Prostate gland (tissue), 2 donors: ENCODE data around the gene PURA.

Experiments used
- CTCF ChIP-seq, 4 experiments: fragments of 200-600 bp in 2 of 4; fragments of 450-650 bp in 2 of 4; sonication (generic) in 2 of 4; IDR thresholded peaks; 1 replicate in 3 of 4; 2 replicates in 1 of 4; pipeline ENCODE4 v1.5.1; 2016 to 2019; ENCODE audit warnings: antibody characterized with exemption in 4 of 4, mild to moderate bottlenecking in 2 of 4, moderate library complexity in 2 of 4
- POLR2A ChIP-seq: fragments of 450-650 bp; IDR thresholded peaks from one replicate; pipeline ENCODE4 v1.6.1; 2016; ENCODE audit warnings: antibody characterized with exemption, mild to moderate bottlenecking

- TF ChIP-seq CTCF (IDR thresholded peaks at IDR 0.05) (no peak), POLR2A (no peak)
Observed at GRCh38 chr5:140131967-140132409, 18.1 kb downstream of the PURA start.
